Tibial nerve (tissue), 4 donors: Measurements from ENCODE around the gene INO80. TPM values are rescaled to one million over a fixed set of nuclear protein-coding genes. Genes with fewer than 3 reads are reported as not detected.
A peak's percentile ranks its signal among the peaks of the same experiment; 100 is the strongest.

Experiments
- DNase-seq, 2 donors: peaks; one replicate each; pipeline ENCODE4 v3.0.0-alpha.2; 2019; ENCODE audit warnings: low spot score in 2 of 2
- H3K27ac ChIP-seq, 4 donors: fragments of 200-600 bp; sonication (generic) in 3 of 4; one replicate each; pipeline ENCODE4 v1.5.1; 2017 to 2019; ENCODE audit warnings: mild to moderate bottlenecking in 1 of 4
- H3K27me3 ChIP-seq, 2 donors: fragments of 200-600 bp; sonication (generic) in 1 of 2; one replicate each; pipeline versions ENCODE4 v1.5.1 to v1.6.0; 2017 to 2019
- H3K36me3 ChIP-seq, 3 donors: fragments of 200-600 bp; sonication (generic); one replicate each; pipeline ENCODE4 v1.5.1; 2018 to 2019
- H3K4me1 ChIP-seq, 4 donors: fragments of 200-600 bp; sonication (generic) in 3 of 4; one replicate each; pipeline ENCODE4 v1.5.1; 2017 to 2019
- H3K4me3 ChIP-seq, 4 donors: fragments of 200-600 bp; sonication (generic) in 3 of 4; one replicate each; pipeline ENCODE4 v1.5.1; 2017 to 2019; ENCODE audit warnings: mild to moderate bottlenecking in 1 of 4, moderate library complexity in 1 of 4
- H3K9me3 ChIP-seq, 4 donors: fragments of 200-600 bp; sonication (generic) in 3 of 4; one replicate each; pipeline ENCODE4 v1.5.1; 2017 to 2019
- EP300 ChIP-seq, 2 donors: sonication (generic); formaldehyde crosslinking; IDR thresholded peaks; one replicate each; pipeline ENCODE4 v1.6.1; 2017; ENCODE audit warnings: antibody characterized with exemption in 2 of 2, mild to moderate bottlenecking in 1 of 2
- POLR2A ChIP-seq, 2 donors: fragments of 450-650 bp; IDR thresholded peaks; one replicate each; pipeline ENCODE4 v1.6.1; 2017; ENCODE audit warnings: antibody characterized with exemption in 2 of 2, mild to moderate bottlenecking in 2 of 2, moderate library complexity in 2 of 2
- WGBS, 2 donors: methylation state at CpG; one replicate each; pipeline ENCODE4 v1.1.5; 2018; 5-methylcytosine and 5-hydroxymethylcytosine counted together
- small RNA-seq: library from RNA; depleted of rRNA; stranded (forward); fragments of <200 nt; gene quantifications from one replicate; pipeline ENCODE3, GENCODE V24; 2016
- total RNA-seq, 4 donors: library from RNA; depleted of rRNA; stranded (reverse); fragments of >200 nt; gene quantifications; one replicate each; pipeline ENCODE4 v1.1.0, GENCODE V29; 2016
- TF ChIP-seq, protein P1 (sequence below), 5 experiments: fragments of 200-600 bp in 3 of 5; fragments of 450-650 bp in 2 of 5; sonication (generic) in 3 of 5; IDR thresholded peaks; one replicate each; pipeline ENCODE4 v1.5.1; 2016 to 2019; ENCODE audit warnings: antibody characterized with exemption in 5 of 5, mild to moderate bottlenecking in 3 of 5, moderate library complexity in 2 of 5

Gene INO80
- total RNA-seq, 4 donors from 2014 or later: 21.6 to 40.8 (median 33.2) TPM

DNA sequence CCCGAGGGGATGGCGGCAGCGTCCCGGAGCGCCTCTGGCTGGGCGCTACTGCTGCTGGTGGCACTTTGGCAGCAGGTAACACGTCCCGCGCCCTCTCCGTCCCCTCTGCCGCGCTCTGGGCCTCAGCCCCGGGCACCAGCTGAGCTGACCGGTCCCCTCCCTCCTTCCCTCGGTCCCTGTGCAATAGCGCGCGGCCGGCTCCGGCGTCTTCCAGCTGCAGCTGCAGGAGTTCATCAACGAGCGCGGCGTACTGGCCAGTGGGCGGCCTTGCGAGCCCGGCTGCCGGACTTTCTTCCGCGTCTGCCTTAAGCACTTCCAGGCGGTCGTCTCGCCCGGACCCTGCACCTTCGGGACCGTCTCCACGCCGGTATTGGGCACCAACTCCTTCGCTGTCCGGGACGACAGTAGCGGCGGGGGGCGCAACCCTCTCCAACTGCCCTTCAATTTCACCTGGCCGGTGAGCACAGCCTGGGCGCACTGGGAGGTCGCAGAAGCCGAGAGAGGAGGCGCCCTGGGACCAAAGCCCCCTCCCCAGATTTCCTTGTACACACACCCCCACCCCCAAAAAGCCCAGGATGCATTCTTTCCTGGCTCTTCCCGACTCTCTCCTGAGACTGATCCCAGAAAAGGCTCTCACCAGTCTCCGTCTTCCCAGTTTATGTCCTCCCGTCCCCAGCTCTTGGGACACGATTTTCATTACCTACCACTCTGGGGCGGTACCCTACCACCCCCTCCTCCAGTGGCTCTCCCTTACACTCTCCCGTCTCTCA is 186.2 kb downstream of the INO80 start:
- H3K27ac ChIP-seq: peak overlapping the region in 1 of 4 donors; percentile 34
- TF ChIP-seq EP300 (IDR thresholded peaks at IDR 0.05) (no peak), POLR2A (IDR thresholded peaks at IDR 0.05) (no peak)
- TF ChIP-seq, protein P1, sequence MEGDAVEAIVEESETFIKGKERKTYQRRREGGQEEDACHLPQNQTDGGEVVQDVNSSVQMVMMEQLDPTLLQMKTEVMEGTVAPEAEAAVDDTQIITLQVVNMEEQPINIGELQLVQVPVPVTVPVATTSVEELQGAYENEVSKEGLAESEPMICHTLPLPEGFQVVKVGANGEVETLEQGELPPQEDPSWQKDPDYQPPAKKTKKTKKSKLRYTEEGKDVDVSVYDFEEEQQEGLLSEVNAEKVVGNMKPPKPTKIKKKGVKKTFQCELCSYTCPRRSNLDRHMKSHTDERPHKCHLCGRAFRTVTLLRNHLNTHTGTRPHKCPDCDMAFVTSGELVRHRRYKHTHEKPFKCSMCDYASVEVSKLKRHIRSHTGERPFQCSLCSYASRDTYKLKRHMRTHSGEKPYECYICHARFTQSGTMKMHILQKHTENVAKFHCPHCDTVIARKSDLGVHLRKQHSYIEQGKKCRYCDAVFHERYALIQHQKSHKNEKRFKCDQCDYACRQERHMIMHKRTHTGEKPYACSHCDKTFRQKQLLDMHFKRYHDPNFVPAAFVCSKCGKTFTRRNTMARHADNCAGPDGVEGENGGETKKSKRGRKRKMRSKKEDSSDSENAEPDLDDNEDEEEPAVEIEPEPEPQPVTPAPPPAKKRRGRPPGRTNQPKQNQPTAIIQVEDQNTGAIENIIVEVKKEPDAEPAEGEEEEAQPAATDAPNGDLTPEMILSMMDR (IDR thresholded peaks at IDR 0.05): no peak
- H3K9me3 ChIP-seq: no peaks in the 10 kb centered on the region
- H3K27me3 ChIP-seq: peaks cover 0 to 81% of the 10 kb centered on the region in 2 donors
- no peaks in the 10 kb centered on the region for H3K36me3 ChIP-seq
- H3K4me3 ChIP-seq: peak overlapping the region; percentile 21 to 56 (median 32)
- H3K4me1 ChIP-seq: peaks cover 0 to 62% (median 48%) of the 10 kb centered on the region in 4 donors
- DNase-seq: peak in 1 of 2 donors; percentile 14
- 0 to 1% methylated on average over 18 to 41 of the region's 56 CpGs for WGBS, 2 donors

Small RNA genes lying within 50 kb of the gene (small RNA-seq; reads per million reads assigned to genes)
- gene ISCA1P4: not detected

Other genes starting within 250 kb of the INO80 start
- gene RHOV, start 242.0 kb downstream of the INO80 start, total RNA-seq: under 1 TPM in 2 of 4 donors, not detected in 2; 0.39 to 0.60 TPM
- gene VPS18, start 221.8 kb downstream of the INO80 start, total RNA-seq: 10 to 100 TPM; 22.2 to 29.2 (median 25.2) TPM
- 10 to 100 TPM in 1 of 4 donors, 1 to 10 TPM in 3; 4.2 to 11.2 (median 7.1) TPM for gene DLL4, start 186.9 kb downstream of the INO80 start, total RNA-seq
- gene CHAC1, start 162.8 kb downstream of the INO80 start, total RNA-seq: 1 to 10 TPM in 1 of 4 donors, not detected in 3; 2.7 TPM
- gene EXD1, start 114.5 kb upstream of the INO80 start, total RNA-seq: not detected
- gene CHP1, start 115.0 kb upstream of the INO80 start, total RNA-seq: 100 to 1,000 TPM in 3 of 4 donors, 10 to 100 TPM in 1; 77.9 to 168 (median 132) TPM
- 1 to 10 TPM in 3 of 4 donors, not detected in 1; 1.2 to 2.7 (median 1.7) TPM for gene OIP5, start 216.3 kb upstream of the INO80 start, total RNA-seq
- 10 to 100 TPM in 1 of 4 donors, 1 to 10 TPM in 2, under 1 TPM in 1; 0.39 to 21.0 (median 2.5) TPM for gene NUSAP1, start 216.6 kb upstream of the INO80 start, total RNA-seq